ENCODE measurements around the gene MSANTD3. TPM values are rescaled to one million over a fixed set of nuclear protein-coding genes. Genes with fewer than 3 reads are reported as not detected.

The MSANTD3 gene
- total and polyA plus RNA-seq, 2 of the 13 experiments (the other 11 are each of a cell fraction or from before 2014, with no cell fraction given) = 10.1 to 19.2 TPM

DNA sequence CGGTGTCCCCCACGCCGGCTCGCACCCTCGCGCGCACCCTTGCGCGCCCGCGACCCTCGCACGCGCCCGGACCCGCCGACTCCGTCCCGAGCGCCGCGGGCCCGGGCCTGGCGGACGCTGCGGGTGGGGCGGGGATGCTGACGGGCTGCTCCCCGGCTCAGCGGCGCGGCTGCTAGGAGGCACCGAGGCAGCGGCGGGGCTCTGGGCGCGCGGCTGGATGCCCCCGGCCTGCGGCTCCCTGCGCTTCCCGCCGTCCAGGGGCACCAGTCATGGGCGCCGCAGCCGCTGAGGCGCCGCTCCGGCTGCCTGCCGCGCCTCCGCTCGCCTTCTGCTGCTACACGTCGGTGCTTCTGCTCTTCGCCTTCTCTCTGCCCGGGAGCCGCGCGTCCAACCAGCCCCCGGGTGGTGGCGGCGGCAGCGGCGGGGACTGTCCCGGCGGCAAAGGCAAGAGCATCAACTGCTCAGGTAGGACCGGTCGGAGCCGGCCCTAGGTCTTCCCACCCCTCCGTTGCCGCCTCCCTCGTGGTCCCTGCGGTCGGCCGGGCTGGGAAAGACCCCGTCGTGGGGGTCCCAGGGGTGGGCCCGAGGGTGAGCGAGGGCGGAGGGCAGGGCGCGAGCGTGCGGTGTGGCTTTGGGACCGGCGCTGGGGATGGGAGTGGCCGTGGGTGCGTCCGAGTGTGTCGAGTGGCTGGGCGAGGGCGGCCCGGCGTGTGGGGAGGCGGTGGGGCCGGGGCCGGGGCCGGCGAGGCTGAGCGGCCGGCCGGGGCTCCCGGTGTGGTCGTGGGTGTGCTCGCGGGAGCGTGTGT is 46.5 kb downstream of the MSANTD3 start (continued):
- no peak for TF ChIP-seq FOSL1 (CRISPR knock-in tag; IDR thresholded peaks at IDR 0.05; ENCODE audit: borderline replicate concordance)
- no peak for TF ChIP-seq SPEN (CRISPR knock-in tag; IDR thresholded peaks at IDR 0.05; ENCODE audit: low read depth)
- TF ChIP-seq ESRRA (CRISPR knock-in tag; IDR thresholded peaks at IDR 0.05; ENCODE audit: low read depth) = no peak
- no peak for TF ChIP-seq NCOA5 (CRISPR knock-in tag; IDR thresholded peaks at IDR 0.05)
- no peak for TF ChIP-seq ZNF790 (CRISPR knock-in tag; IDR thresholded peaks at IDR 0.05; ENCODE audit: borderline replicate concordance)
- no peak for TF ChIP-seq AKAP8 (CRISPR knock-in tag; IDR thresholded peaks at IDR 0.05)
- TF ChIP-seq POLR2A (IDR thresholded peaks at IDR 0.05; ENCODE audit: insufficient read depth in 1 of 2, low read depth in 2 of 2, low read length in 2 of 2) = no peak
- TF ChIP-seq, protein P1, sequence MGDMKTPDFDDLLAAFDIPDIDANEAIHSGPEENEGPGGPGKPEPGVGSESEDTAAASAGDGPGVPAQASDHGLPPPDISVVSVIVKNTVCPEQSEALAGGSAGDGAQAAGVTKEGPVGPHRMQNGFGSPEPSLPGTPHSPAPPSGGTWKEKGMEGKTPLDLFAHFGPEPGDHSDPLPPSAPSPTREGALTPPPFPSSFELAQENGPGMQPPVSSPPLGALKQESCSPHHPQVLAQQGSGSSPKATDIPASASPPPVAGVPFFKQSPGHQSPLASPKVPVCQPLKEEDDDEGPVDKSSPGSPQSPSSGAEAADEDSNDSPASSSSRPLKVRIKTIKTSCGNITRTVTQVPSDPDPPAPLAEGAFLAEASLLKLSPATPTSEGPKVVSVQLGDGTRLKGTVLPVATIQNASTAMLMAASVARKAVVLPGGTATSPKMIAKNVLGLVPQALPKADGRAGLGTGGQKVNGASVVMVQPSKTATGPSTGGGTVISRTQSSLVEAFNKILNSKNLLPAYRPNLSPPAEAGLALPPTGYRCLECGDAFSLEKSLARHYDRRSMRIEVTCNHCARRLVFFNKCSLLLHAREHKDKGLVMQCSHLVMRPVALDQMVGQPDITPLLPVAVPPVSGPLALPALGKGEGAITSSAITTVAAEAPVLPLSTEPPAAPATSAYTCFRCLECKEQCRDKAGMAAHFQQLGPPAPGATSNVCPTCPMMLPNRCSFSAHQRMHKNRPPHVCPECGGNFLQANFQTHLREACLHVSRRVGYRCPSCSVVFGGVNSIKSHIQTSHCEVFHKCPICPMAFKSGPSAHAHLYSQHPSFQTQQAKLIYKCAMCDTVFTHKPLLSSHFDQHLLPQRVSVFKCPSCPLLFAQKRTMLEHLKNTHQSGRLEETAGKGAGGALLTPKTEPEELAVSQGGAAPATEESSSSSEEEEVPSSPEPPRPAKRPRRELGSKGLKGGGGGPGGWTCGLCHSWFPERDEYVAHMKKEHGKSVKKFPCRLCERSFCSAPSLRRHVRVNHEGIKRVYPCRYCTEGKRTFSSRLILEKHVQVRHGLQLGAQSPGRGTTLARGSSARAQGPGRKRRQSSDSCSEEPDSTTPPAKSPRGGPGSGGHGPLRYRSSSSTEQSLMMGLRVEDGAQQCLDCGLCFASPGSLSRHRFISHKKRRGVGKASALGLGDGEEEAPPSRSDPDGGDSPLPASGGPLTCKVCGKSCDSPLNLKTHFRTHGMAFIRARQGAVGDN (CRISPR knock-in tag; IDR thresholded peaks at IDR 0.05) = peak; percentile 63
- TF ChIP-seq MXD1 (CRISPR knock-in tag; IDR thresholded peaks at IDR 0.05) = 0 out of 2 replicates have a peak, but pooled peaks have one; percentile 54
- no peak for TF ChIP-seq ZNF251 (CRISPR knock-in tag; IDR thresholded peaks at IDR 0.05)
- no peak for TF ChIP-seq MTF1 (CRISPR knock-in tag; IDR thresholded peaks at IDR 0.05)
- TF ChIP-seq ZNF317 (CRISPR knock-in tag; IDR thresholded peaks at IDR 0.05) = no peak
- TF ChIP-seq MEIS2 (CRISPR knock-in tag; IDR thresholded peaks at IDR 0.05) = no peak
- TF ChIP-seq NFE2 (CRISPR knock-in tag; IDR thresholded peaks at IDR 0.05) = no peak
- TF ChIP-seq ZNF180 (CRISPR knock-in tag; IDR thresholded peaks at IDR 0.05; ENCODE audit: borderline replicate concordance, low read depth) = no peak
- TF ChIP-seq HNRNPLL (IDR thresholded peaks at IDR 0.05; ENCODE audit: low read depth, low read length, poor library complexity, severe bottlenecking) = peak; percentile 23
- no peak for TF ChIP-seq ZNF678 (CRISPR knock-in tag; IDR thresholded peaks at IDR 0.05)
- TF ChIP-seq MXD4 (CRISPR knock-in tag; IDR thresholded peaks at IDR 0.05) = no peak
- TF ChIP-seq KMT2B (CRISPR knock-in tag; IDR thresholded peaks at IDR 0.05) = 0 out of 2 replicates have a peak, but pooled peaks have one; percentile 27
- no peak for TF ChIP-seq ZZZ3 (CRISPR knock-in tag; IDR thresholded peaks at IDR 0.05; ENCODE audit: borderline replicate concordance)
- 0 out of 2 replicates have a peak, but pooled peaks have one; percentile 34 for TF ChIP-seq ZNF563 (CRISPR knock-in tag; IDR thresholded peaks at IDR 0.05)
- TF ChIP-seq, protein P2, sequence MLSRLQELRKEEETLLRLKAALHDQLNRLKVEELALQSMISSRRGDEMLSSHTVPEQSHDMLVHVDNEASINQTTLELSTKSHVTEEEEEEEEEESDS (CRISPR knock-in tag; IDR thresholded peaks at IDR 0.05; ENCODE audit: borderline replicate concordance) = no peak
- peak; percentile 22; the same call in 1 of the 2 replicates for TF ChIP-seq ZFY (CRISPR knock-in tag; IDR thresholded peaks at IDR 0.05)
- TF ChIP-seq MLLT10 (CRISPR knock-in tag; IDR thresholded peaks at IDR 0.05) = no peak
- TF ChIP-seq NR2F1 (CRISPR knock-in tag; IDR thresholded peaks at IDR 0.05) = no peak
